HG03039 (cell line): ENCODE data around the gene RAB7B.
"Not testable (repeated sequence)": the region's sequence is repeated elsewhere in the genome, so short reads cannot be mapped to it uniquely, and the experiment has no call there.

ENCODE experiments used
- ATAC-seq: cut with Tn5 transposase; IDR thresholded peaks from one replicate; pipeline ENCODE4 v1.9.1; 2021; ENCODE audit warnings: mild to moderate bottlenecking, moderate library complexity; ENCODE audit not compliant: unreplicated experiment

RAB7B gene

GRCh38 chr1:206002871-206003801 is at the start of gene RAB7B:
RAB7B (minus strand) TSS chr1:206003395; CDS start chr1:205994135, 9,260 bp downstream.
- no peak for ATAC-seq

- not testable (repeated sequence) for ATAC-seq
Measured at GRCh38 chr1:206052231-206052865, 49.2 kb upstream of the RAB7B start.

- ATAC-seq = peak; percentile 75
Measured at GRCh38 chr1:206050655-206051235, 47.5 kb upstream of the RAB7B start.

GRCh38 chr1:206049919-206050600 is 46.9 kb upstream of the RAB7B start:
- ATAC-seq = no peak

- ATAC-seq = peak; percentile 42
Measured at GRCh38 chr1:206049293-206049692, 46.1 kb upstream of the RAB7B start.

- ATAC-seq = no peak
Measured at GRCh38 chr1:206048582-206048981, 45.4 kb upstream of the RAB7B start.

GRCh38 chr1:206047271-206047670 is 44.1 kb upstream of the RAB7B start:
- ATAC-seq = no peak

GRCh38 chr1:206041640-206042039 is 38.4 kb upstream of the RAB7B start:
- no peak for ATAC-seq

GRCh38 chr1:206040328-206040727 is 37.1 kb upstream of the RAB7B start:
- ATAC-seq = no peak

GRCh38 chr1:206039046-206039973 is 36.1 kb upstream of the RAB7B start:
- no peak for ATAC-seq

- no peak for ATAC-seq
Measured at GRCh38 chr1:206037581-206037980, 34.4 kb upstream of the RAB7B start.

GRCh38 chr1:206036663-206037455 is 33.7 kb upstream of the RAB7B start:
- no peak for ATAC-seq

GRCh38 chr1:206035027-206035426 is 31.8 kb upstream of the RAB7B start:
- ATAC-seq = no peak

GRCh38 chr1:206032380-206033140 is 29.4 kb upstream of the RAB7B start:
- ATAC-seq = no peak

GRCh38 chr1:206030714-206031113 is 27.5 kb upstream of the RAB7B start:
- ATAC-seq = peak; percentile 68

GRCh38 chr1:206030191-206030590 is 27.0 kb upstream of the RAB7B start:
- ATAC-seq = no peak

- ATAC-seq = no peak
Measured at GRCh38 chr1:206029484-206029883, 26.3 kb upstream of the RAB7B start.

- ATAC-seq = no peak
Measured at GRCh38 chr1:206025283-206025820, 22.2 kb upstream of the RAB7B start.
